Mammary epithelial cell (primary cell): Measurements from ENCODE around the gene C1QTNF2.

Experiments
- CTCF ChIP-seq, 2 donors: IDR thresholded peaks in 1 of 2; conservative IDR thresholded peaks in 1 of 2; 2 replicates each; pipeline ENCODE4 v1.5.1; 2011 to 2012; ENCODE audit warnings: inconsistent platforms in 2 of 2, low read length in 2 of 2, mild to moderate bottlenecking in 2 of 2, control low read depth in 1 of 2, low read depth in 1 of 2; ENCODE audit not compliant: insufficient read depth in 1 of 2; ENCODE audit errors: extremely low read depth in 1 of 2
- EZH2 ChIP-seq: IDR thresholded peaks from 2 replicates; pipeline ENCODE4 v1.6.1; 2012; ENCODE audit warnings: low read length, inconsistent platforms, borderline replicate concordance

- TF ChIP-seq CTCF (conservative IDR thresholded peaks at IDR 0.05 in 1 of 2, IDR thresholded peaks at IDR 0.05 in 1 of 2; ENCODE audit: extremely low read depth in 1 of 2, insufficient read depth in 1 of 2, low read depth in 1 of 2, low read length in 2 of 2) (no peak), EZH2 (no peak)
Measured at GRCh38 chr5:160317434-160317833, 53.0 kb downstream of the C1QTNF2 start.
